Lower leg skin (tissue), 4 donors: ENCODE data around the gene NCOA3. TPM values are rescaled to one million over a fixed set of nuclear protein-coding genes. Genes with fewer than 3 reads are reported as not detected.
"Not testable (repeated sequence)": the region's sequence is repeated elsewhere in the genome, so short reads cannot be mapped to it uniquely, and the experiment has no call there.

ENCODE experiments used
- DNase-seq, 2 donors: peaks; one replicate each; pipeline ENCODE4 v3.0.0-alpha.2; 2019; ENCODE audit warnings: low spot score in 2 of 2
- H3K4me3 ChIP-seq: fragments of 200-600 bp; sonication (generic); 2 replicates; pipeline ENCODE4 v1.5.1; 2017; ENCODE audit warnings: mild to moderate bottlenecking, low read depth; ENCODE audit not compliant: poor library complexity, severe bottlenecking
- POLR2A ChIP-seq, 2 donors: fragments of 450-650 bp; IDR thresholded peaks; one replicate each; pipeline ENCODE4 v1.6.1; 2016 to 2017; ENCODE audit warnings: antibody characterized with exemption in 2 of 2, mild to moderate bottlenecking in 1 of 2, moderate library complexity in 1 of 2
- WGBS, 2 donors: methylation state at CpG; one replicate each; pipeline ENCODE4 v1.1.5; 2018; 5-methylcytosine and 5-hydroxymethylcytosine counted together
- intact Hi-C: fragments of 100-400 bp; cut with DNase I; formaldehyde crosslinking; loops from one replicate; pipeline ENCODE4 v1.15.0; 2023; ENCODE audit warnings: low total_unique reads
- total RNA-seq, 4 donors: library from RNA; depleted of rRNA; stranded (reverse); fragments of >200 nt; gene quantifications; one replicate each; pipeline ENCODE4 v1.1.0, GENCODE V29; 2016
- TF ChIP-seq, protein P1 (sequence below), 3 donors: fragments of 450-650 bp; IDR thresholded peaks; one replicate each; pipeline ENCODE4 v1.5.1; 2016; ENCODE audit warnings: antibody characterized with exemption in 3 of 3, mild to moderate bottlenecking in 3 of 3, moderate library complexity in 2 of 3

The NCOA3 gene
- total RNA-seq, 4 donors from 2014 or later: 43.6 to 55.0 (median 49.5) TPM

DNA sequence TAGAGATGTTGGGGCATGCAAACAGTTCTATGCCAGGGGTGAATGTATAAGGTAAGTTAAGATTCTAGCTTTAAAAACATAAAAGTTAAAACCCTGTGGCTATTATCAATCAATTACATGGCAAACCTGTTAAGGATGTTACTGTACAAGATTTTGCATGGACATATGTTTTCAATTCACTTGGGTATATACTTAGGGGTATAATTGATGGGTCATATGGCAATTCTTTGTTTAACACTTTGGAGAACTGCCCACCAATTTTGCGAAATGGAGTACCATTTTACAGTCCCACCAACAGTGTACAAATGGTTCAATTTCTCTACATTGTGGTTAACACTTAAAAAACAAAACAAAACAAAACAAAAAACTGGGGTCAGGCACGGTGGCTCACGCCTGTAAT lies 9.4 kb upstream of the NCOA3 start:
- intact Hi-C loops: no loop called here
- whole genome bisulfite sequencing, 2 donors: 75 to 79% methylated on average over 3 of the region's 3 CpGs
- no peak for DNase-seq
- TF ChIP-seq, protein P1, sequence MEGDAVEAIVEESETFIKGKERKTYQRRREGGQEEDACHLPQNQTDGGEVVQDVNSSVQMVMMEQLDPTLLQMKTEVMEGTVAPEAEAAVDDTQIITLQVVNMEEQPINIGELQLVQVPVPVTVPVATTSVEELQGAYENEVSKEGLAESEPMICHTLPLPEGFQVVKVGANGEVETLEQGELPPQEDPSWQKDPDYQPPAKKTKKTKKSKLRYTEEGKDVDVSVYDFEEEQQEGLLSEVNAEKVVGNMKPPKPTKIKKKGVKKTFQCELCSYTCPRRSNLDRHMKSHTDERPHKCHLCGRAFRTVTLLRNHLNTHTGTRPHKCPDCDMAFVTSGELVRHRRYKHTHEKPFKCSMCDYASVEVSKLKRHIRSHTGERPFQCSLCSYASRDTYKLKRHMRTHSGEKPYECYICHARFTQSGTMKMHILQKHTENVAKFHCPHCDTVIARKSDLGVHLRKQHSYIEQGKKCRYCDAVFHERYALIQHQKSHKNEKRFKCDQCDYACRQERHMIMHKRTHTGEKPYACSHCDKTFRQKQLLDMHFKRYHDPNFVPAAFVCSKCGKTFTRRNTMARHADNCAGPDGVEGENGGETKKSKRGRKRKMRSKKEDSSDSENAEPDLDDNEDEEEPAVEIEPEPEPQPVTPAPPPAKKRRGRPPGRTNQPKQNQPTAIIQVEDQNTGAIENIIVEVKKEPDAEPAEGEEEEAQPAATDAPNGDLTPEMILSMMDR (IDR thresholded peaks at IDR 0.05): no peak
- H3K4me3 ChIP-seq: no peak overlapping the region

DNA sequence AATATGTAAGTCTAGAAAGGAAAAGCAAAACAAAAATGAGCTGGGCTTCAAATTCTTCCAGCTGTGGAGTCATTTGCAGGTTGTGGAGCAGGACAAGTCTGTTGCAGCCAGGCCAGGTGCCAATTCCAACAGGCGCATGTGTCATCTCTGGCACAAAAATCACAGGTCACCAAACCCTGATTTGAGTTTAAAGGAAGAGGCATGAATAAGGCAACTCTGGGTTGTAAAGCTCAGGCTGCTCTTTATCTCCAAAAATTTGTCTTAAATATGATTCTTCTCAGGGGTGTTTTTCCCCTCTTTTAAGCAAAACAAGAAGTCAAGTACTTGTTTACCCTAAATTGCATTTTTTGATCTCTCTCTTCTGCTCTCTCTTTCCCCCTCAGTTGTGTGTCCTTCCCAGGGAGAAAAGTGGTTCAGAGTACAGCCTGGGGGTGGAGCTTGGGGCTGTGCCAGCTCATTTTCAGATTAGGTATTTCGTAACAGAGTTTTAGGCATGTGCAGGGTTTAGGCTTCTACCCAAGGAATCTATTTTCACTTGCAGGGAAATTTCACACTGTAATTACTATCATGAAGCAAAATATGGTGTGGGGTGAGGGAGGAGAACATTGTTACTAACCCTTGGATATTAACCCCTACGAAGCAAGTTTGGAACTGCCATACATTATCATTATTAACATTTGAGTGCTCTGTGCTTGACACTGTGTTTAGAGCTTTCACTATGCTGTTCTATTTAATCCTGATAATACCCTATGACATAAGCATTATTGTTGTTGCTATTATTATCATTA lies 8.3 kb upstream of the NCOA3 start:
- intact Hi-C loops: no loop called here
- TF ChIP-seq, protein P1 (IDR thresholded peaks at IDR 0.05): no peak
- no peak for TF ChIP-seq POLR2A (IDR thresholded peaks at IDR 0.05)
- H3K4me3 ChIP-seq: no peak overlapping the region
- 9% methylated on average over 3 of the region's 3 CpGs for WGBS, 2 donors
- peak; percentile 91 to 97 for DNase-seq

DNA sequence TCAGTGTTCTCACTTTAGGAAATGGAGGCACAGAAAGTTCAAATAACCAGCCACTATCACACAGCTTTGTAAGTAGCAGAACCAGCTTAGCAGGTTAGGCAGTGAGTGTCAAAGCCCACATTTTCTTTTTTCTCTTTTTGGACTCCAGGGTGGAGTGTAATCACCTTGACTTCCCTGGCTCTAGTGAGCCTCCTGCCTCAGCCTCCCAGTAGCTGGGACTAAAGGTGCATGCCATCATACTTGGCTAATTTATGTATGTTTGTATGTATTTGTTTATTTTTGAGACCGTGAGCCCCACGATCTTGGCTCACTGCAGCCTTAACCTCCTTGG lies 7.8 kb upstream of the NCOA3 start:
- H3K4me3 ChIP-seq: no peak overlapping the region
- DNase-seq: peak in 1 of 2 donors; percentile 25
- WGBS, 2 donors: 45 to 60% methylated on average over 2 of the region's 2 CpGs
- TF ChIP-seq, protein P1 (IDR thresholded peaks at IDR 0.05): no peak
- TF ChIP-seq POLR2A (IDR thresholded peaks at IDR 0.05): no peak
- intact Hi-C loops: no loop called here

DNA sequence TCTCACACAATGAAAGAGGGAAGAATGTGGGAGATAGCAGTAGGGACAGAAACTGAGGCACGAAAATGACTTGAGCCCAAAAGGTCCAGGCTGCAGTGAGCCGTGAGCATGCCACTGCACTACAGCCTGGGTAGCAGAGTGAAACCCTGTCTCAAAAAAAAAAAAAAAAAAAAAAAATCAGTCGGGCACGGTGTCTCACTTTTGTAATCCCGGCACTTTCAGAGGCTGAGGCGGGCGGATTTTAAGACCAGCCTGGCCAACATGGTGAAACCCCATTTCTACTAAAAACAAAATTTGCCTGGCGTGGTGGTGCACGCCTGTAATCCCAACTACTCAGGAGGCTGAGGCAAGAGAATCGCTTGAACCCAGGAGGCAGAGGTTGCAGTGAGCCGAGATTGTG lies 7.1 kb upstream of the NCOA3 start:
- DNase-seq, H3K4me3 ChIP-seq, intact Hi-C loops: not testable (repeated sequence)
- 91 to 93% methylated on average over 11 of the region's 11 CpGs for WGBS, 2 donors

DNA sequence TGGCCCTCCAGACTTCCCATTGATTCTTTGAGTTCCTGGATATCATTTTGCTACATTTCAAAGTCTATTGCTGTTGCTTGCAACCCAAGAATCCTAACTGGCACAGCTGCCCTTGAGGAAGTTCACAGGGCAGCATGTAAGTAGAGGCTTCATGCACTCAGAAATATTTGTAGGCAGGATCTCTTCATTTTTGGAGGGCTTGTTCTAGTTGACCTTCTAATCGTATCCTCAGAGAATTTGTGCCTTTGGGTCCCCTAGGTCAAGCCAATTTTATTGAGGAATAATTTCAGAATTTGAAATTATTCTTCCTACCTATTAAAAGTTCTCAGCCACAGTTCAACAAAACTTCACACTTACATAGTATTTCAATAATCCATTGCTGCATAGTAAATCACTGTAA lies 5.6 kb upstream of the NCOA3 start:
- no peak for DNase-seq
- intact Hi-C loops: no loop called here
- H3K4me3 ChIP-seq: no peak overlapping the region
- TF ChIP-seq POLR2A (IDR thresholded peaks at IDR 0.05): no peak
- TF ChIP-seq, protein P1 (IDR thresholded peaks at IDR 0.05): no peak
- 97 to 100% methylated on average over 1 of the region's 1 CpG for WGBS, 2 donors

DNA sequence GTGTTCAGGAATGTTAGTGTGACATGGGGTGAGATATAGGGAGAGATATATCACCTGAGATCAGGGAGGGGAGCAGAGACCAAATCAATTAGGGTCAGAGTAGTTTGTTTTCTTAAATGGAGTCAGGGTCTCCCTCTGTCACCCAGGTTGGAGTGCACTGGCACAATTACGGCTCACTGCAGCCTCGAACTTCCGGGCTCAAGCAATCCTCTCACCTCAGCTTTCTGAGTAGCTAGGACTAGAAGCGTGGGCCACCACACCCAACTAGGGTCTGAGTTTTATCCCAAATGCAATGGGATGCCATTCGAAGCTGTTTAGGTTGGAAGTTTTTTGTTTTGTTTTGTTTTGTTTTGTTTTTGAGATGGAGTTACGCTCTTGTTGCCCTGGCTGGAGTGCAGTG lies 3.1 kb upstream of the NCOA3 start:
- DNase-seq: no peak
- intact Hi-C loops: no loop called here
- no peak overlapping the region for H3K4me3 ChIP-seq
- WGBS, 2 donors: 91 to 93% methylated on average over 6 of the region's 6 CpGs
- TF ChIP-seq, protein P1 (IDR thresholded peaks at IDR 0.05): no peak
- no peak for TF ChIP-seq POLR2A (IDR thresholded peaks at IDR 0.05)
